Activated T-cell treated with anti-CD3 and anti-CD28 coated beads, Interleukin-2, amount 50 U/mL, for 72 hours (primary cell): ENCODE measurements around the gene ITSN1. TPM values are rescaled to one million over a fixed set of nuclear protein-coding genes. Genes with fewer than 3 reads are reported as not detected.

Experiments used
- ATAC-seq, 2 donors: fragments of 150-1000 bp; cut with Tn5 transposase; replicated peaks in 1 of 2; 2 replicates each; pipeline ENCODE4 v1.10.0; 2021; ENCODE audit warnings: moderate library complexity in 2 of 2, mild to moderate bottlenecking in 1 of 2
- DNase-seq, 2 donors: peaks; one replicate each; pipeline ENCODE4 v3.0.0; 2021 to 2022; ENCODE audit warnings: mixed read lengths in 1 of 2
- H3K27ac Mint-ChIP-seq: one replicate; pipeline ENCODE4 v1.8.0; 2022; ENCODE audit warnings: mild to moderate bottlenecking, moderate library complexity, mixed read lengths
- H3K27me3 Mint-ChIP-seq: one replicate; pipeline ENCODE4 v1.8.0; 2022; ENCODE audit warnings: low read depth, mixed read lengths
- H3K36me3 Mint-ChIP-seq, 2 donors: one replicate each; pipeline ENCODE4 v1.8.0; 2022; ENCODE audit warnings: mixed read lengths in 2 of 2, mild to moderate bottlenecking in 1 of 2; ENCODE audit not compliant: insufficient read depth in 2 of 2
- H3K4me1 Mint-ChIP-seq: one replicate; pipeline ENCODE4 v1.8.0; 2022; ENCODE audit warnings: low read depth, mixed read lengths
- H3K4me3 Mint-ChIP-seq, 2 donors: one replicate each; pipeline ENCODE4 v1.8.0; 2022; ENCODE audit warnings: mild to moderate bottlenecking in 2 of 2, mixed read lengths in 2 of 2, moderate library complexity in 2 of 2
- H3K9me3 Mint-ChIP-seq, 2 donors: one replicate each; pipeline ENCODE4 v1.8.0; 2022; ENCODE audit warnings: mixed read lengths in 2 of 2
- total RNA-seq, 2 donors: library from RNA; stranded (reverse); gene quantifications; one replicate each; pipeline ENCODE4 v1.2.3, GENCODE V29; 2022

Gene ITSN1
- total RNA-seq, 2 donors from 2014 or later = 2.6 to 4.5 TPM

DNA sequence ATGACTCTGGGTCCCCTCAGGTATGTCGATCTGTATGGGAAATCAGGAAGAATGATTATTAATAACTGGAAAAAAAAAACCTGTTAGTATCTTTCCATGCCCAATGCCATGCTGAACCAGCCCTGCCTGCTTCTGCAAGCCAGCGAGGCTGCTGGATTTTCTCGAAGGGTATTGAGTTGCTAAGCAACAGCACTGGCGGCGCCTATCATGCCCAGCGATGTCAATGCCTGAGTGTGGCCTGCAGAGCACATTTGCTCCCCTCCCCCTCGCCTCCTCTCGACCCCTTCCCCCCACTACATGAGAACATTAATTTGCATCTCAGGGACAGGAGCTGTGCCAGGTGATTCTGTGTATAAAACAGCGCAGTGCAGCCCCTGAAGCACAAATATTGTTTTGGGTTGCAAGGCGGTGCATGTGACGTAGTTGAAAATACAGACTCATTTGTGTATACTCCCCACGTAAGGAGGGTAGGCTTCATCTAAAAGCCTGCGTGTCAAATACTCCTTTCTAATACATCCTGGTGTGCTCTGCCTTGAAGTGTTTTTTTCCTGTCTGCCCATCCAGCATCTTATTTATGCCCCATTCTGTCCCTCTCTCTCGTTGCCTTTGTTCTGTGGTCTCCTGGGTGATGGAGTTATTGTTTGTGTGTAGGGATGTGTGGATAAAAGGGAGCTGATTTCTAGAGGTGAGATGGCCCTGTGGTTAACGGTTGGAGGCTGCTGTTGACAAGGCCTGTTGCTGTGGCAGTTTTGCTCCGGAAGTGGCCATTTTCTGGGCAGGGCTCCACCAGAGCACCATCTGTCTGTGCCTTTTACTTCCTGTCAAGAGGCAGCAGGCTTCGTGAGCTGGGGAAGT lies 306.0 kb downstream of the ITSN1 start:
- H3K4me1 Mint-ChIP-seq = peaks cover 95% of the 10 kb centered on the region
- peak; percentile 59 to 64 for ATAC-seq
- H3K4me3 Mint-ChIP-seq = peak overlapping the region; percentile 66 to 79
- H3K27me3 Mint-ChIP-seq = no peaks in the 10 kb centered on the region
- H3K9me3 Mint-ChIP-seq = peaks cover 4 to 5% of the 10 kb centered on the region in 2 donors
- peaks cover 17 to 19% of the 10 kb centered on the region in 2 donors for H3K36me3 Mint-ChIP-seq
- peak; percentile 87 to 91 for DNase-seq
- peak overlapping the region; percentile 90 for H3K27ac Mint-ChIP-seq

DNA sequence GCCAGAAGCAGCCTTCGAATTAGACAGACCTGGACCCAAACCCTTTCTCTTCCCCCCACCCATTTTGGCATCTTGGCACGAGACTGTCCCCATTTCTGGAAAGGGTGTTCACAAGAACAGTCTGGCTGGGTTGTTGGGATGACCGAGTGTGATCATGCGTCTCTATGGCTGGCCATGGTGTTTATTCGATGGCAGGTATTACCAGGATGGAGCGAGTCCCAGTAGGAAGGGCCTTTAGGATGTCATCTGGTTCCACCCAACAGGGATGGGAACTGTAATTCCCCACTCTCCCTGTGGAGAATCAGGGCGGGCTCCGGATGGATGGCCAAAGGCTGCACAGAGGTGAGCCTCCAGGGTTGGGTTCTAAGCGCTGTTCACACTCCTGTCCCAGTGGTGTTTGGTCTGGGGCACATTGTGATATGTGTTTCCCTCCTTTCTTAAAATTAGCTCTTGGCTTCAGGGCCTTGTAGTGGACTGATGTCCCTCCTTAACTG lies 306.7 kb downstream of the ITSN1 start:
- H3K4me1 Mint-ChIP-seq = peaks cover 91% of the 10 kb centered on the region
- H3K27ac Mint-ChIP-seq = peak overlapping the region; percentile 90
- H3K9me3 Mint-ChIP-seq = peaks cover 4 to 5% of the 10 kb centered on the region in 2 donors
- DNase-seq = no peak
- H3K27me3 Mint-ChIP-seq = no peaks in the 10 kb centered on the region
- H3K36me3 Mint-ChIP-seq = peaks cover 17 to 19% of the 10 kb centered on the region in 2 donors
- no peak for ATAC-seq
- peak overlapping the region; percentile 66 to 79 for H3K4me3 Mint-ChIP-seq

Other genes with a start within 250 kb of the ITSN1 start
- 10 to 100 TPM; 25.2 to 34.6 TPM for gene IFNGR2, start 239.1 kb upstream of the ITSN1 start, total RNA-seq
- gene TMEM50B, start 162.5 kb upstream of the ITSN1 start, total RNA-seq = 10 to 100 TPM; 18.1 to 27.2 TPM
- gene DNAJC28, start 150.8 kb upstream of the ITSN1 start, total RNA-seq = under 1 TPM; 0.55 to 1.00 TPM
- gene GART, start 100.4 kb upstream of the ITSN1 start, total RNA-seq = 100 to 1,000 TPM; 164 to 184 TPM
- 100 to 1,000 TPM; 271 to 282 TPM for gene SON, start 99.5 kb upstream of the ITSN1 start, total RNA-seq
- gene DONSON, start 53.8 kb upstream of the ITSN1 start, total RNA-seq = 10 to 100 TPM; 39.7 to 46.5 TPM
- 10 to 100 TPM; 42.0 to 46.4 TPM for gene CRYZL1, start 760 bp upstream of the ITSN1 start, total RNA-seq